Panc1 (cell line): ENCODE measurements around the gene SPATA31C1. TPM values are rescaled to one million over a fixed set of nuclear protein-coding genes. Genes with fewer than 3 reads are reported as not detected.

ENCODE experiments used
- ATAC-seq: fragments of 200-7000 bp; cut with Tn5 transposase; 2 replicates; pipeline ENCODE4 v1.9.1; 2020; ENCODE audit warnings: mild to moderate bottlenecking, moderate library complexity
- BruUV-seq: library from RNA; stranded (reverse); fragments of 400-500 nt; replicated peaks from 2 replicates; lab custom pipeline; 2021; lab: Mats Ljungman, UMichigan
- CTCF ChIA-PET: fragments of 300-600 bp; sonication (Branson Sonifier 250); formaldehyde crosslinking; loops from one replicate; lab custom pipeline; 2022; ENCODE audit warnings: antibody characterized with exemption; lab: Charles Lee
- POLR2A ChIA-PET: fragments of 300-600 bp; sonication (Branson Sonifier 250); formaldehyde crosslinking; loops from one replicate; lab custom pipeline; 2022; ENCODE audit warnings: antibody characterized with exemption; lab: Charles Lee
- DNase-seq: peaks from one replicate; pipeline ENCODE4 v3.0.0-alpha.2; 2010; ENCODE audit warnings: low read depth, low spot score
- H3K27ac ChIP-seq: 2 replicates; pipeline ENCODE4 v1.5.1; 2011; ENCODE audit warnings: mild to moderate bottlenecking, low read length, inconsistent platforms
- H3K27me3 ChIP-seq: fragments of 200-500 bp; sonication (Bioruptor generic); 2 replicates; pipeline ENCODE4 v1.6.0; 2014; ENCODE audit warnings: low read length, inconsistent platforms; ENCODE audit not compliant: control insufficient read depth, insufficient read depth
- H3K36me3 ChIP-seq: fragments of 200-500 bp; sonication (Bioruptor generic); 2 replicates; pipeline ENCODE4 v1.5.1; 2014; ENCODE audit warnings: inconsistent platforms, mild to moderate bottlenecking, low read length, moderate library complexity; ENCODE audit not compliant: control insufficient read depth, insufficient read depth
- H3K4me1 ChIP-seq: 2 replicates; pipeline ENCODE4 v1.5.1; 2011; ENCODE audit warnings: inconsistent platforms, mild to moderate bottlenecking, low read length, moderate library complexity; ENCODE audit not compliant: control insufficient read depth, insufficient read depth
- H3K4me3 ChIP-seq, 2 experiments: 2 replicates each; pipeline ENCODE4 v1.5.1; 2011 to 2012; ENCODE audit warnings: low read depth in 2 of 2, low read length in 2 of 2, mild to moderate bottlenecking in 2 of 2, inconsistent platforms in 1 of 2, moderate library complexity in 1 of 2
- H3K9me3 ChIP-seq: fragments of 200-500 bp; sonication (Bioruptor generic); 2 replicates; pipeline ENCODE4 v1.5.1; 2014; ENCODE audit warnings: low read depth, mild to moderate bottlenecking, inconsistent platforms, low read length, moderate library complexity; ENCODE audit not compliant: control insufficient read depth, insufficient read depth
- POLR2AphosphoS5 ChIP-seq: IDR thresholded peaks from 2 replicates; pipeline ENCODE4 v1.6.1; 2012; ENCODE audit warnings: mild to moderate bottlenecking, low read depth, low read length, moderate library complexity
- SIN3A ChIP-seq: IDR thresholded peaks from 2 replicates; pipeline ENCODE4 v1.6.1; 2012; ENCODE audit warnings: low read depth, mild to moderate bottlenecking, low read length, moderate library complexity, borderline replicate concordance; ENCODE audit not compliant: insufficient read depth
- TCF7L2 ChIP-seq: IDR thresholded peaks from 2 replicates; pipeline ENCODE4 v1.6.1; 2011; ENCODE audit warnings: mild to moderate bottlenecking, low read depth, low read length, inconsistent platforms
- in situ Hi-C: cut with HindIII; loops from 2 replicates; pipeline ENCODE4 v1.10.0; 2016; ENCODE audit warnings: low sequenced_read_pairs, low pct_unique_long_range_greater_than_20kb
- intact Hi-C: fragments of 100-400 bp; cut with micrococcal nuclease; formaldehyde crosslinking; loops from one replicate; pipeline ENCODE4 v1.10.0; 2022; ENCODE audit not compliant: unreplicated experiment
- total RNA-seq: library from RNA; stranded (reverse); gene quantifications from one replicate; pipeline ENCODE4 v1.2.1, GENCODE V29; 2021; ENCODE audit not compliant: unreplicated experiment
- TF ChIP-seq, protein P1 (sequence below), 2 experiments: IDR thresholded peaks; 2 replicates each; pipeline ENCODE4 v1.6.1; 2011 to 2012; ENCODE audit warnings: low read depth in 2 of 2, control low read depth in 1 of 2, low read length in 1 of 2, mild to moderate bottlenecking in 1 of 2, moderate library complexity in 1 of 2; ENCODE audit not compliant: insufficient read depth in 1 of 2
- TF ChIP-seq, protein P2 (sequence below): fragments of 450-650 bp; IDR thresholded peaks from 2 replicates; pipeline ENCODE4 v1.5.1; 2017; ENCODE audit warnings: mild to moderate bottlenecking

Gene SPATA31C1
- total RNA-seq, 1 experiment from 2014 or later = not detected

DNA sequence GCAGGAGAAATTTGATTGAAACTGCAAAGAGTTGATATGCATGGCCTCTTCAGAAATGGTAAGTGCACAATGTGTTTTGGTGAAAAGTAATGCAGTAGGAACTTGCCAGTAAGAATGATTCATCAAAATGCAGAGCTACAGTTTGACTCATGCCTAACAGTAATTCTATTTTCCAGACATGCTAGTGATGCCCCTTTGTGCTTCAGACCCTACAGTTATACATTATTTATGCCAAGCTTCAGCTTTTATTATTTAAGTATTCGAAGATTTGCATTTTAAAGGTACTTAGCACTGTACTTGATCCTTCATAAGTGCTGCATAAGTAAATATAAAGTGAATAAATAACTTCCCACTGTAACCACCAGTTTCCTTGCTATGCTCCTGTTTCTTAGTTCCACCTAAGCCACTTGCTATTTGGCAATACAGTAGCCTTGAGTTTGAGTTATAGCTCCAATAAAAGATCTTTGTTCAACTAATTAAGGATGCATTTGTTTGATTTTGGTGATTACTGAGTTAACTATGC lies 38.7 kb upstream of the SPATA31C1 start:
- Histone ChIP-seq H3K4me3 (no peak overlapping the region), H3K4me1 (no peaks in the 10 kb centered on the region), H3K27ac (no peak overlapping the region), H3K9me3 (no peaks in the 10 kb centered on the region), H3K27me3 (no peaks in the 10 kb centered on the region), H3K36me3 (no peaks in the 10 kb centered on the region)
- ATAC-seq (no peak), DNase-seq (no peak)
- POLR2A ChIA-PET = no interaction called here
- no peak for TF ChIP-seq POLR2AphosphoS5
- TF ChIP-seq SIN3A = no peak
- TF ChIP-seq, protein P1, sequence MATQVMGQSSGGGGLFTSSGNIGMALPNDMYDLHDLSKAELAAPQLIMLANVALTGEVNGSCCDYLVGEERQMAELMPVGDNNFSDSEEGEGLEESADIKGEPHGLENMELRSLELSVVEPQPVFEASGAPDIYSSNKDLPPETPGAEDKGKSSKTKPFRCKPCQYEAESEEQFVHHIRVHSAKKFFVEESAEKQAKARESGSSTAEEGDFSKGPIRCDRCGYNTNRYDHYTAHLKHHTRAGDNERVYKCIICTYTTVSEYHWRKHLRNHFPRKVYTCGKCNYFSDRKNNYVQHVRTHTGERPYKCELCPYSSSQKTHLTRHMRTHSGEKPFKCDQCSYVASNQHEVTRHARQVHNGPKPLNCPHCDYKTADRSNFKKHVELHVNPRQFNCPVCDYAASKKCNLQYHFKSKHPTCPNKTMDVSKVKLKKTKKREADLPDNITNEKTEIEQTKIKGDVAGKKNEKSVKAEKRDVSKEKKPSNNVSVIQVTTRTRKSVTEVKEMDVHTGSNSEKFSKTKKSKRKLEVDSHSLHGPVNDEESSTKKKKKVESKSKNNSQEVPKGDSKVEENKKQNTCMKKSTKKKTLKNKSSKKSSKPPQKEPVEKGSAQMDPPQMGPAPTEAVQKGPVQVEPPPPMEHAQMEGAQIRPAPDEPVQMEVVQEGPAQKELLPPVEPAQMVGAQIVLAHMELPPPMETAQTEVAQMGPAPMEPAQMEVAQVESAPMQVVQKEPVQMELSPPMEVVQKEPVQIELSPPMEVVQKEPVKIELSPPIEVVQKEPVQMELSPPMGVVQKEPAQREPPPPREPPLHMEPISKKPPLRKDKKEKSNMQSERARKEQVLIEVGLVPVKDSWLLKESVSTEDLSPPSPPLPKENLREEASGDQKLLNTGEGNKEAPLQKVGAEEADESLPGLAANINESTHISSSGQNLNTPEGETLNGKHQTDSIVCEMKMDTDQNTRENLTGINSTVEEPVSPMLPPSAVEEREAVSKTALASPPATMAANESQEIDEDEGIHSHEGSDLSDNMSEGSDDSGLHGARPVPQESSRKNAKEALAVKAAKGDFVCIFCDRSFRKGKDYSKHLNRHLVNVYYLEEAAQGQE (IDR thresholded peaks at IDR 0.05; ENCODE audit: insufficient read depth in 1 of 2, low read depth in 2 of 2, low read length in 1 of 2) = no peak
- TF ChIP-seq, protein P2, sequence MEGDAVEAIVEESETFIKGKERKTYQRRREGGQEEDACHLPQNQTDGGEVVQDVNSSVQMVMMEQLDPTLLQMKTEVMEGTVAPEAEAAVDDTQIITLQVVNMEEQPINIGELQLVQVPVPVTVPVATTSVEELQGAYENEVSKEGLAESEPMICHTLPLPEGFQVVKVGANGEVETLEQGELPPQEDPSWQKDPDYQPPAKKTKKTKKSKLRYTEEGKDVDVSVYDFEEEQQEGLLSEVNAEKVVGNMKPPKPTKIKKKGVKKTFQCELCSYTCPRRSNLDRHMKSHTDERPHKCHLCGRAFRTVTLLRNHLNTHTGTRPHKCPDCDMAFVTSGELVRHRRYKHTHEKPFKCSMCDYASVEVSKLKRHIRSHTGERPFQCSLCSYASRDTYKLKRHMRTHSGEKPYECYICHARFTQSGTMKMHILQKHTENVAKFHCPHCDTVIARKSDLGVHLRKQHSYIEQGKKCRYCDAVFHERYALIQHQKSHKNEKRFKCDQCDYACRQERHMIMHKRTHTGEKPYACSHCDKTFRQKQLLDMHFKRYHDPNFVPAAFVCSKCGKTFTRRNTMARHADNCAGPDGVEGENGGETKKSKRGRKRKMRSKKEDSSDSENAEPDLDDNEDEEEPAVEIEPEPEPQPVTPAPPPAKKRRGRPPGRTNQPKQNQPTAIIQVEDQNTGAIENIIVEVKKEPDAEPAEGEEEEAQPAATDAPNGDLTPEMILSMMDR = no peak
- no peak for TF ChIP-seq TCF7L2
- in situ Hi-C loops (no loop called here), intact Hi-C loops (no loop called here)
- CTCF ChIA-PET = no interaction called here
- no TSS peak for BruUV-seq

DNA sequence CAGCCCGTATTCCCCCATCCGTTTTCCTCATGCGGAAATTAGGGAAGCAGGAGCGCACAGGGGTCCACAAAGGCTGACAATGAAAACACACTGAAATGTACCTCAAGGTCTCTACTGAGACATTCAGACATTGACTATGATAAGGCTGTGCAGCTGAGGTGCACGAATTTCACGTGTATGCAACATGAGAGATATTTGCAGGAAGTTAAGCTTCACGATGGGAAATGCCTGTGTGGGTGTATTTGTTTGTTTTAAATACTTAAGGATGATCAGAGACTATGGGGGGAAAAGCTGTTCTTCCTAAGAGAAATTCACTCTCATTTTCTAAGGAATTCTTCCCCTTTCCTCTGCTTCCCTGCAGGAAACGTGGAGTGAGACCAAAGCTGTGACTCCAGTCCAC lies 37.6 kb upstream of the SPATA31C1 start:
- in situ Hi-C loops (no loop called here), intact Hi-C loops (no loop called here)
- Histone ChIP-seq H3K36me3 (no peaks in the 10 kb centered on the region), H3K27ac (no peak overlapping the region), H3K27me3 (no peaks in the 10 kb centered on the region), H3K4me3 (no peak overlapping the region), H3K9me3 (no peaks in the 10 kb centered on the region), H3K4me1 (no peaks in the 10 kb centered on the region)
- ATAC-seq (no peak), DNase-seq (no peak)
- TF ChIP-seq, protein P1 (IDR thresholded peaks at IDR 0.05; ENCODE audit: insufficient read depth in 1 of 2, low read depth in 2 of 2, low read length in 1 of 2) = no peak
- TF ChIP-seq SIN3A = no peak
- ChIA-PET CTCF (no interaction called here), POLR2A (no interaction called here)
- no TSS peak for BruUV-seq
